ENCODE results near the gene KLHL29.

DNA sequence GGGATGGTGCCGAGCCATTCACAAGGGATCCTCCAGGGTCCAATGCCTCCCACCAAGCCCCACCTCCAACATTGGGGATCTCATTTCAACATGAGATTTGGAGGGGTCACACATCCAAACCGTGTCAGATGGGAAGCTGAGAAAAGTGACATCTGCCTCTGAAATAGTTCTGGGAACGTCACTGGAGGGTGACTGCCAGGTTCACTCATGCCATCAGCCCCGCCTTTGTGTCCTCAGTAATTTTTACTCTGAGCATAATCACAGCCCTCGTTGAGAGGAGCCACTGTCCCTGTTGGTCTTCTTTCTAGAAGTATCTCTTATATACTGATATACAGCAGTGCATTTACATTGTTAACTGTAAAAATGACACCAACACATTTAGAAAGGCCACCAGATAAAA, 67.4 kb downstream of the KLHL29 start:
- TF ChIP-seq, protein P1, sequence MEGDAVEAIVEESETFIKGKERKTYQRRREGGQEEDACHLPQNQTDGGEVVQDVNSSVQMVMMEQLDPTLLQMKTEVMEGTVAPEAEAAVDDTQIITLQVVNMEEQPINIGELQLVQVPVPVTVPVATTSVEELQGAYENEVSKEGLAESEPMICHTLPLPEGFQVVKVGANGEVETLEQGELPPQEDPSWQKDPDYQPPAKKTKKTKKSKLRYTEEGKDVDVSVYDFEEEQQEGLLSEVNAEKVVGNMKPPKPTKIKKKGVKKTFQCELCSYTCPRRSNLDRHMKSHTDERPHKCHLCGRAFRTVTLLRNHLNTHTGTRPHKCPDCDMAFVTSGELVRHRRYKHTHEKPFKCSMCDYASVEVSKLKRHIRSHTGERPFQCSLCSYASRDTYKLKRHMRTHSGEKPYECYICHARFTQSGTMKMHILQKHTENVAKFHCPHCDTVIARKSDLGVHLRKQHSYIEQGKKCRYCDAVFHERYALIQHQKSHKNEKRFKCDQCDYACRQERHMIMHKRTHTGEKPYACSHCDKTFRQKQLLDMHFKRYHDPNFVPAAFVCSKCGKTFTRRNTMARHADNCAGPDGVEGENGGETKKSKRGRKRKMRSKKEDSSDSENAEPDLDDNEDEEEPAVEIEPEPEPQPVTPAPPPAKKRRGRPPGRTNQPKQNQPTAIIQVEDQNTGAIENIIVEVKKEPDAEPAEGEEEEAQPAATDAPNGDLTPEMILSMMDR (conservative IDR thresholded peaks at IDR 0.05), result no peak
- TF ChIP-seq ZFX (IDR thresholded peaks at IDR 0.05), result no peak
